ENCODE measurements around the gene UNC13B. TPM values are rescaled to one million over a fixed set of nuclear protein-coding genes. Genes with fewer than 3 reads are reported as not detected.

The UNC13B gene
- total and polyA plus RNA-seq, 2 of the 13 experiments (the other 11 are each of a cell fraction or from before 2014, with no cell fraction given): 14.0 to 18.3 TPM

- CTCF ChIA-PET (ENCODE audit: low intra/inter-chr PET ratio, low total read pairs): no interaction called here
- TF ChIP-seq TBP (CRISPR knock-in tag; IDR thresholded peaks at IDR 0.05): no peak
- no peak for TF ChIP-seq ZNF780A (CRISPR knock-in tag; IDR thresholded peaks at IDR 0.05)
- no peak for TF ChIP-seq ZNF34 (CRISPR knock-in tag; IDR thresholded peaks at IDR 0.05; ENCODE audit: borderline replicate concordance)
- TF ChIP-seq NKX3-1 (CRISPR knock-in tag; IDR thresholded peaks at IDR 0.05): no peak
- no peak for TF ChIP-seq ZBTB46 (CRISPR knock-in tag; IDR thresholded peaks at IDR 0.05; ENCODE audit: borderline replicate concordance)
- TF ChIP-seq JUND (CRISPR knock-in tag; IDR thresholded peaks at IDR 0.05): no peak
- TF ChIP-seq ZNF3 (CRISPR knock-in tag; IDR thresholded peaks at IDR 0.05): no peak
- no peak for TF ChIP-seq ZNF431 (CRISPR knock-in tag; IDR thresholded peaks at IDR 0.05; ENCODE audit: borderline replicate concordance, low read depth)
- no peak for TF ChIP-seq FOXO4 (CRISPR knock-in tag; conservative IDR thresholded peaks at IDR 0.05)
- no peak for TF ChIP-seq RBFOX2 (IDR thresholded peaks at IDR 0.05; ENCODE audit: low read depth, low read length)
- TF ChIP-seq ZNF33A (CRISPR knock-in tag; IDR thresholded peaks at IDR 0.05; ENCODE audit: borderline replicate concordance): no peak
- TF ChIP-seq ZBTB3 (CRISPR knock-in tag; IDR thresholded peaks at IDR 0.05; ENCODE audit: borderline replicate concordance, low read depth): no peak
- TF ChIP-seq, protein P1, sequence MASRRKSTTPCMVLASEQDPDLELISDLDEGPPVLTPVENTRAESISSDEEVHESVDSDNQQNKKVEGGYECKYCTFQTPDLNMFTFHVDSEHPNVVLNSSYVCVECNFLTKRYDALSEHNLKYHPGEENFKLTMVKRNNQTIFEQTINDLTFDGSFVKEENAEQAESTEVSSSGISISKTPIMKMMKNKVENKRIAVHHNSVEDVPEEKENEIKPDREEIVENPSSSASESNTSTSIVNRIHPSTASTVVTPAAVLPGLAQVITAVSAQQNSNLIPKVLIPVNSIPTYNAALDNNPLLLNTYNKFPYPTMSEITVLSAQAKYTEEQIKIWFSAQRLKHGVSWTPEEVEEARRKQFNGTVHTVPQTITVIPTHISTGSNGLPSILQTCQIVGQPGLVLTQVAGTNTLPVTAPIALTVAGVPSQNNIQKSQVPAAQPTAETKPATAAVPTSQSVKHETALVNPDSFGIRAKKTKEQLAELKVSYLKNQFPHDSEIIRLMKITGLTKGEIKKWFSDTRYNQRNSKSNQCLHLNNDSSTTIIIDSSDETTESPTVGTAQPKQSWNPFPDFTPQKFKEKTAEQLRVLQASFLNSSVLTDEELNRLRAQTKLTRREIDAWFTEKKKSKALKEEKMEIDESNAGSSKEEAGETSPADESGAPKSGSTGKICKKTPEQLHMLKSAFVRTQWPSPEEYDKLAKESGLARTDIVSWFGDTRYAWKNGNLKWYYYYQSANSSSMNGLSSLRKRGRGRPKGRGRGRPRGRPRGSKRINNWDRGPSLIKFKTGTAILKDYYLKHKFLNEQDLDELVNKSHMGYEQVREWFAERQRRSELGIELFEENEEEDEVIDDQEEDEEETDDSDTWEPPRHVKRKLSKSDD (CRISPR knock-in tag; IDR thresholded peaks at IDR 0.05; ENCODE audit: low read depth): no peak
- no peak for TF ChIP-seq KDM5A (IDR thresholded peaks at IDR 0.05; ENCODE audit: borderline replicate concordance, low read length)
- no peak for TF ChIP-seq ZNF256 (CRISPR knock-in tag; conservative IDR thresholded peaks at IDR 0.05)
- intact Hi-C loops (cut with micrococcal nuclease; ENCODE audit: unreplicated experiment): no loop called here
- no peak overlapping the region for H3K4me2 ChIP-seq (ENCODE audit: low read depth, low read length)
- FAIRE-seq: no peak
- H3K27me3 ChIP-seq (ENCODE audit: control insufficient read depth in 1 of 2, insufficient read depth in 2 of 2, low read length in 2 of 2): no peaks in the 10 kb centered on the region
- H3K79me2 ChIP-seq (ENCODE audit: insufficient read depth, low read length): no peaks in the 10 kb centered on the region
- in situ Hi-C loops (cut with HindIII; ENCODE audit: extremely low pct_ligation_motif_present, low pct_unique_long_range_greater_than_20kb): no loop called here
- no peaks in the 10 kb centered on the region for H3K9me3 ChIP-seq (ENCODE audit: low read length)
- no peaks in the 10 kb centered on the region for H3K36me3 ChIP-seq (replicated peaks in 1 of 2; ENCODE audit: control insufficient read depth in 1 of 2, insufficient read depth in 2 of 2, low read length in 2 of 2)
- no peak overlapping the region for H3K27ac ChIP-seq (ENCODE audit: extremely low read length, insufficient read depth, low read length)
- 100% methylated on average over 1 of the region's 1 CpG for WGBS (ENCODE audit: low lambda C conversion rate)
- POLR2A ChIA-PET: no interaction called here
- no peak overlapping the region for H2AFZ ChIP-seq (ENCODE audit: low read length)
- BruUV-seq (replicated peaks): no TSS peak
- no peaks in the 10 kb centered on the region; the same call in 1 of the 2 replicates for H3K4me1 ChIP-seq (ENCODE audit: insufficient read depth, low read length)
- H3K4me3 ChIP-seq (replicated peaks in 1 of 3; ENCODE audit: insufficient read depth in 1 of 3, low read depth in 2 of 3, low read length in 3 of 3): no peak overlapping the region
- H4K20me1 ChIP-seq (ENCODE audit: insufficient read depth, low read length): no peaks in the 10 kb centered on the region
- ATAC-seq: no peak; the same call in 2 of the 3 replicates
- no peak for DNase-seq (ENCODE audit: low spot score)
- no peak overlapping the region for H3K9ac ChIP-seq (ENCODE audit: insufficient read depth, low read depth, low read length)
Observed at GRCh38 chr9:35286381-35286780, 124.6 kb downstream of the UNC13B start.
